Lower lobe of right lung (tissue), 2 donors: ENCODE results near the gene PCNX4. TPM values are rescaled to one million over a fixed set of nuclear protein-coding genes. Genes with fewer than 3 reads are reported as not detected.

Experiments used
- ATAC-seq, 2 donors: fragments of 200-7000 bp; cut with Tn5 transposase; one replicate each; pipeline ENCODE4 v1.9.1; 2020 to 2022; ENCODE audit warnings: mild to moderate bottlenecking in 2 of 2, moderate library complexity in 2 of 2
- DNase-seq: peaks from one replicate; pipeline ENCODE4 v3.0.0-alpha.2; 2020
- H3K27ac ChIP-seq: fragments of 200-600 bp; one replicate; pipeline ENCODE4 v1.8.0; 2022
- H3K27me3 ChIP-seq: fragments of 200-600 bp; one replicate; pipeline ENCODE4 v1.8.0; 2022; ENCODE audit warnings: low read depth
- H3K36me3 ChIP-seq: fragments of 200-600 bp; one replicate; pipeline ENCODE4 v1.8.0; 2022; ENCODE audit warnings: mild to moderate bottlenecking
- H3K4me1 ChIP-seq: fragments of 200-600 bp; one replicate; pipeline ENCODE4 v1.8.0; 2022
- H3K4me3 ChIP-seq: fragments of 200-600 bp; one replicate; pipeline ENCODE4 v1.8.0; 2022; ENCODE audit warnings: mild to moderate bottlenecking
- H3K9me3 ChIP-seq: fragments of 200-600 bp; one replicate; pipeline ENCODE4 v1.8.0; 2022
- intact Hi-C: fragments of 100-400 bp; cut with DNase I; formaldehyde crosslinking; loops from one replicate; pipeline ENCODE4 v1.11.0; 2022
- total RNA-seq: library from RNA; stranded (reverse); fragmentation: NEBNext Ultra II Directional; extraction: Animal tissue kit (Norgen Biotek cat#: 25700); gene quantifications from one replicate; pipeline ENCODE4 v1.2.1, GENCODE V29; 2021
- TF ChIP-seq, protein P1 (sequence below): fragments of 200-600 bp; IDR thresholded peaks from one replicate; pipeline ENCODE4 v1.8.0; 2022; ENCODE audit warnings: antibody characterized with exemption, mild to moderate bottlenecking
- donor health status: DM: no; HTN: yes; CAD: no; lungs with severe emphysema.

Gene PCNX4
- total RNA-seq, 1 donor from 2014 or later: 36.1 TPM

DNA sequence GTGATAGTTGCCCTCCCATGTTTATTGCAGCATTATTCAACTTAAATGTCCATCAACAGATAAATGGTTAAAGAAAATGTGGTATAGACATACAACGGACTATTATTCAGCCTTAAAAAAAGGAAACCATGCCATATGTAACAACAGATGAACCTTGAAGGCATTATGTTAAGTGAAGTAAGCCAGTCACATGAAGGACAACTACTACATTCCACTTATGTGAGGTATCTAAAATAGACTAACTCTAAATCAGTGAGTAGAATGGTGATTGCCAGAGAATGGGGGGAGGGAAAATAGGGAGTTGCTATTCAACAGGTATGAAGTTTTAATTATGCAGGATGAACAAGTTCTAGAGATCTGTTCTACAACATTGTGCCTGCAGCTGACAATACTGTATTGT, 10.1 kb downstream of the PCNX4 start:
- no peak for ATAC-seq
- Histone ChIP-seq H3K4me1 (no peaks in the 10 kb centered on the region), H3K4me3 (no peak overlapping the region), H3K27me3 (no peaks in the 10 kb centered on the region), H3K36me3 (peaks cover 11% of the 10 kb centered on the region), H3K9me3 (no peaks in the 10 kb centered on the region), H3K27ac (no peak overlapping the region)
- TF ChIP-seq, protein P1, sequence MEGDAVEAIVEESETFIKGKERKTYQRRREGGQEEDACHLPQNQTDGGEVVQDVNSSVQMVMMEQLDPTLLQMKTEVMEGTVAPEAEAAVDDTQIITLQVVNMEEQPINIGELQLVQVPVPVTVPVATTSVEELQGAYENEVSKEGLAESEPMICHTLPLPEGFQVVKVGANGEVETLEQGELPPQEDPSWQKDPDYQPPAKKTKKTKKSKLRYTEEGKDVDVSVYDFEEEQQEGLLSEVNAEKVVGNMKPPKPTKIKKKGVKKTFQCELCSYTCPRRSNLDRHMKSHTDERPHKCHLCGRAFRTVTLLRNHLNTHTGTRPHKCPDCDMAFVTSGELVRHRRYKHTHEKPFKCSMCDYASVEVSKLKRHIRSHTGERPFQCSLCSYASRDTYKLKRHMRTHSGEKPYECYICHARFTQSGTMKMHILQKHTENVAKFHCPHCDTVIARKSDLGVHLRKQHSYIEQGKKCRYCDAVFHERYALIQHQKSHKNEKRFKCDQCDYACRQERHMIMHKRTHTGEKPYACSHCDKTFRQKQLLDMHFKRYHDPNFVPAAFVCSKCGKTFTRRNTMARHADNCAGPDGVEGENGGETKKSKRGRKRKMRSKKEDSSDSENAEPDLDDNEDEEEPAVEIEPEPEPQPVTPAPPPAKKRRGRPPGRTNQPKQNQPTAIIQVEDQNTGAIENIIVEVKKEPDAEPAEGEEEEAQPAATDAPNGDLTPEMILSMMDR: no peak
- no peak for DNase-seq
- intact Hi-C loops: no loop called here

DNA sequence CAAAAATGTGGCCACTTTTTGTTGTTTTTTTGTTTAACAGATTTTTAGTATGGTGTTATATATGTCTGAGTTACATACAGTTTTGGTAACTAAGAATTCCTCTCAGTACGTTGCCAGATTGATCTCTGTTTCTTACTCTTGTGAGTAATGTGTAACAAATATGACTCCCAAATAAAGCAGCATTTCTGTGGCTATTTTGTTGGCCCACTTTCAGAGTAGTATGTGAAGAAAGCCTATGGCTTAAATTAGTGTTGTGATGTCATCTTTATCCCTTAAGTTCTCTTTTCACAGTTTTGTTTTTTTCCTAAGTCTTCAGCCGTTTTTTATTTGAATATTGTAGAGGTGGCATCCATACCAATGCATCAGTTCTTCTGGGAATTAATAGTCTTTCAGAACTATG, 10.7 kb downstream of the PCNX4 start:
- no peak for DNase-seq
- H3K36me3 ChIP-seq: peaks cover 7% of the 10 kb centered on the region
- intact Hi-C loops: no loop called here
- ATAC-seq: no peak
- no peak overlapping the region for H3K27ac ChIP-seq
- TF ChIP-seq, protein P1: no peak
- H3K9me3 ChIP-seq: no peaks in the 10 kb centered on the region
- no peak overlapping the region for H3K4me3 ChIP-seq
- no peaks in the 10 kb centered on the region for H3K4me1 ChIP-seq
- H3K27me3 ChIP-seq: no peaks in the 10 kb centered on the region

DNA sequence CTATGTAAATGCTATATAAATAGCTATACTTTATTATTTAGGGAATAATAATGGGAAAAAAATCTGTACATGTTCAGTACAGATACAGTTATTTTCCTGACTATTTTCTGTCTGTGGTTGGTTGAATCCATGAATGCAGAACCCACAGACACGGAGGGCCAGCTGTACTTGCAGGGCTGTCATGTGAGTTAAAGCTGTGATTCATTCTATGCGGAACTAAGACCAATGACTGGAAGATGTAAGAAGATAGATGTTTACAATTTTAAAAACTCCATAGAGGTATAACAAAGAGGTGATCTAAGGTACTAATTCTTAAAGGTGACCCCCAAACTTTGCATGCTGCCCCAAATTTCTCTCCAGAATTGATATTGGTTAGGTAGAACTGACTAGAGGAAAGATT, 14.6 kb downstream of the PCNX4 start:
- Histone ChIP-seq H3K36me3 (peaks cover 4% of the 10 kb centered on the region), H3K27ac (no peak overlapping the region), H3K27me3 (no peaks in the 10 kb centered on the region), H3K4me1 (no peaks in the 10 kb centered on the region), H3K4me3 (no peak overlapping the region), H3K9me3 (no peaks in the 10 kb centered on the region)
- intact Hi-C loops: no loop called here
- DNase-seq (no peak), ATAC-seq (no peak)
- TF ChIP-seq, protein P1: no peak

DNA sequence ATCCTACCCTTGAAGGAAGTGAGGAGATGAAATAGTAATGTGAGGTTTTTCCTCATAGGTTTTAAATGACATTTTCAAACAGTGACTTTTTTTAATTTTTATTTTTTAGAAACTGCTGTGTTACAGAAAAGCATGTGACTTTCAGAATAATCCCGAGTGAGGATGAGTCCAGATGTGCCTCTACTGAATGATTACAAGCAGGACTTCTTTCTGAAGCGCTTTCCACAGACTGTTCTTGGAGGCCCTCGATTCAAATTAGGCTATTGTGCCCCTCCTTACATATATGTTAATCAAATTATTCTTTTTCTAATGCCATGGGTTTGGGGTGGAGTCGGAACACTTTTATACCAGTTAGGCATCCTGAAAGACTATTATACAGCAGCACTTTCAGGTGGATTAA, 15.8 kb downstream of the PCNX4 start:
- Histone ChIP-seq H3K9me3 (no peaks in the 10 kb centered on the region), H3K36me3 (peaks cover 4% of the 10 kb centered on the region), H3K4me1 (no peaks in the 10 kb centered on the region), H3K4me3 (no peak overlapping the region), H3K27me3 (no peaks in the 10 kb centered on the region), H3K27ac (no peak overlapping the region)
- DNase-seq (no peak), ATAC-seq (no peak)
- TF ChIP-seq, protein P1: no peak
- intact Hi-C loops: no loop called here

DNA sequence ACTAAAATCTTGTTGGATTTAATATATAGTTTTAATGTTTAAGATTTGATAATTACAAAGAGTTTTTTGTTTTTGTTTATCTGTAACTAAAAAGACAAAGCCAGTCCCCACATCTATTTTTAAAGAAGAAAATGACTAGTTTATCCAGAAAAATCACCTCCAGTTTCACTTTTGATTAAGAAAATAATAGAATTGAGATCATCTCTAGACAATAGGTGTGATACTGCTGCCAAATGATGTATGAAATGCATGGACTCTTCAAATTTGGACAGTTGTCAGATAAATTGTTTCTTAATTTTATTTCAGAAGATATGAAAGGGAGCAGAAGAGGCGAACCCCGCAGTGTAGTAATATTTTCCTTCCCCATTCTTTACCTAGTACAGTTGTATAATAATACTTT, 20.0 kb downstream of the PCNX4 start:
- Histone ChIP-seq H3K27ac (no peak overlapping the region), H3K4me3 (no peak overlapping the region), H3K36me3 (peaks cover 19% of the 10 kb centered on the region), H3K27me3 (no peaks in the 10 kb centered on the region), H3K4me1 (no peaks in the 10 kb centered on the region), H3K9me3 (no peaks in the 10 kb centered on the region)
- TF ChIP-seq, protein P1: no peak
- intact Hi-C loops: no loop called here
- no peak for ATAC-seq
- DNase-seq: no peak

DNA sequence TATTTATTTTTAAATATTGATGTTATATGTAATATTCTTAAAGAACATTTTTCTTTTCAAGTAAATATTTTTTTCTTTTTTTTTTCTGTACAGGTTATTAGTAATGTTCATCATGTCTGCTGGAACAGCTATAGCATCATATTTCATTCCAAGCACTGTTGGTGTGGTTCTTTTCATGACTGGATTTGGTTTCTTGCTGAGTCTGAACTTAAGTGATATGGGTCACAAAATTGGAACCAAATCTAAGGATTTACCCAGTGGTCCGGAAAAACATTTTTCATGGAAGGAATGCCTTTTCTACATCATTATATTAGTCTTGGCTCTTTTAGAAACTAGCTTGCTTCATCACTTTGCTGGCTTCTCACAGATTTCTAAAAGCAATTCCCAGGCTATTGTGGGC, 23.2 kb downstream of the PCNX4 start:
- Histone ChIP-seq H3K4me3 (no peak overlapping the region), H3K4me1 (no peaks in the 10 kb centered on the region), H3K27ac (no peak overlapping the region), H3K9me3 (no peaks in the 10 kb centered on the region), H3K36me3 (peaks cover 46% of the 10 kb centered on the region), H3K27me3 (no peaks in the 10 kb centered on the region)
- no peak for DNase-seq
- intact Hi-C loops: no loop called here
- no peak for ATAC-seq
- TF ChIP-seq, protein P1: no peak
